Activated T-cell treated with anti-CD3 and anti-CD28 coated beads, Interleukin-2, amount 50 U/mL, for 24 hours (primary cell): ENCODE data around the gene TMBIM6.
A peak's percentile ranks its signal among the peaks of the same experiment; 100 is the strongest.
"Not testable (repeated sequence)": the region's sequence is repeated elsewhere in the genome, so short reads cannot be mapped to it uniquely, and the experiment has no call there.

Experiments
- DNase-seq: peaks from one replicate; pipeline ENCODE4 v3.0.0-alpha.2; 2020
- H3K27ac Mint-ChIP-seq: 2 replicates; pipeline ENCODE4 v1.8.0; 2020; ENCODE audit warnings: mild to moderate bottlenecking, mixed read lengths
- H3K27me3 Mint-ChIP-seq: 2 replicates; pipeline ENCODE4 v1.8.0; 2020; ENCODE audit warnings: mixed read lengths
- H3K36me3 Mint-ChIP-seq: 2 replicates; pipeline ENCODE4 v1.8.0; 2020; ENCODE audit warnings: low read depth, mixed read lengths
- H3K4me1 Mint-ChIP-seq: 2 replicates; pipeline ENCODE4 v1.8.0; 2020; ENCODE audit warnings: low read depth, mixed read lengths
- H3K4me3 Mint-ChIP-seq: 2 replicates; pipeline ENCODE4 v1.8.0; 2020; ENCODE audit warnings: mild to moderate bottlenecking, moderate library complexity, mixed read lengths
- H3K9me3 Mint-ChIP-seq: 2 replicates; pipeline ENCODE4 v1.8.0; 2020; ENCODE audit warnings: mixed read lengths

TMBIM6 gene

GRCh38 chr12:49707812-49708147, 33.6 kb upstream of the TMBIM6 start:
- Mint-ChIP-seq H3K4me3 (peak overlapping the region; percentile 60), H3K27me3 (peaks cover 3% of the 10 kb centered on the region), H3K4me1 (peaks cover 39% of the 10 kb centered on the region), H3K27ac (peak overlapping the region; percentile 87), H3K9me3 (no peaks in the 10 kb centered on the region), H3K36me3 (peaks cover 6% of the 10 kb centered on the region)
- no peak for DNase-seq

DNA sequence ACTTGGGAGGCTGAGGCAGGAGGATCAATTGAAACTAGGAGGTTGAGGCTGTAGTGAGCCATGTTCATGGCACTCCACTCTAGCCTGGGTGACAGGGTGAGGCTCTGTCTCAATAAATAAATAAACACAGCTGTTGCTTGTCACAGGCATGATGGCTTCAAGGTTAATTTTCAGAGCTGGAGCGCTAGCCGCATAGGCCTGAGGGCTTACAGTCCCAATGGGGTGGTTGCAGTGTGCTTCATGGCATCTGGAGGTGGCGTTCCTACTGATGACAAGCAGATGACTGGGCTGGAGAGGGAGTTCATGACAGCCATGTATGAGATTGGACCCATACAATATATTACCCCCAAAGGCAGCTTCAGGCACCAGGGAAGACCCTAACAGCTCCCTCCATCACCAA, 32.5 kb upstream of the TMBIM6 start:
- Mint-ChIP-seq H3K27me3 (peaks cover 3% of the 10 kb centered on the region), H3K9me3 (no peaks in the 10 kb centered on the region), H3K27ac (no peak overlapping the region), H3K4me3 (no peak overlapping the region), H3K4me1 (peaks cover 29% of the 10 kb centered on the region), H3K36me3 (peaks cover 6% of the 10 kb centered on the region)
- DNase-seq = no peak

DNA sequence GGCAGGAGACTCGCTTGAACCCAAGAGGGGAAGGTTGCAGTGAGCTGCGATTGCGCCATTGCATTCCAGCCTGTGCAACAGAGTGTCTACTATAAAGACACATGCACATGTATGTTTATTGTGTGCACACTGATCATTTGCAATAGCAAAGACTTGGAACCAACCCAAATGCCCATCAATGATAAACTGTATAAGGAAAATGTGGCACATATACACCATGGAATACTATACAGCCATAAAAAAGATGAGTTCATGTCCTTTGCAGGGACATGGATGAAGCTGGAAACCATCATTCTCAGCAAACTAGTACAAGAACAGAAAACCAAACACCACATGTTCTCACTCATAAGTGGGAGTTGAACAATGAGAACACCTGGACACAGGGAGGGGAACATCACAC, 27.4 kb upstream of the TMBIM6 start:
- not testable (repeated sequence) for H3K4me3 Mint-ChIP-seq, DNase-seq, H3K4me1 Mint-ChIP-seq, H3K27ac Mint-ChIP-seq, H3K36me3 Mint-ChIP-seq, H3K9me3 Mint-ChIP-seq
- peaks cover 11% of the 10 kb centered on the region for H3K27me3 Mint-ChIP-seq

DNA sequence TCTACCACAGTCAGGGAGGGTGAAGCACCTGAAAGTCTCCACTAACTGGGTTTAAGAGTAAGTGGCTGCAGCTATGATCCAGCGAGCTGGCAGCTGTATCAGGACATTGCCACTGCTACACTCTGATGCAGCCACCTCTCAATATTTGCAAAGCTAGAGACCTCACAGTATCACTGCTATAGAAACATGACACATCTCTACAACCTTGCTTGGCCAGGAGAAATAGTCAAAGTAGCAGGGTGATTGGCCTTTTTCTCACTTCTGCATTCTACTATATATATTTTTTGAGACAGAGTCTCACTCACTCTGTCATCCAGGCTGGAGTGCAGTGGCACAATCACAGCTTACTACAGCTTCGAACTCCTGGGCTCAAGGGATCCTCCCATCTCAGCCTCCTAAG, 24.8 kb upstream of the TMBIM6 start:
- no peak for DNase-seq
- no peaks in the 10 kb centered on the region for H3K36me3 Mint-ChIP-seq
- no peak overlapping the region for H3K27ac Mint-ChIP-seq
- peaks cover 11% of the 10 kb centered on the region for H3K27me3 Mint-ChIP-seq
- H3K4me1 Mint-ChIP-seq = no peaks in the 10 kb centered on the region
- no peaks in the 10 kb centered on the region for H3K9me3 Mint-ChIP-seq
- no peak overlapping the region for H3K4me3 Mint-ChIP-seq

- not testable (repeated sequence) for H3K4me1 Mint-ChIP-seq, H3K4me3 Mint-ChIP-seq, H3K36me3 Mint-ChIP-seq, DNase-seq, H3K27ac Mint-ChIP-seq, H3K27me3 Mint-ChIP-seq, H3K9me3 Mint-ChIP-seq
Observed at GRCh38 chr12:49717800-49718199, 23.6 kb upstream of the TMBIM6 start.

GRCh38 chr12:49720214-49720613, 21.1 kb upstream of the TMBIM6 start:
- Mint-ChIP-seq H3K27me3 (peaks cover 11% of the 10 kb centered on the region), H3K27ac (no peak overlapping the region), H3K36me3 (no peaks in the 10 kb centered on the region), H3K9me3 (no peaks in the 10 kb centered on the region), H3K4me1 (no peaks in the 10 kb centered on the region), H3K4me3 (no peak overlapping the region)
- no peak for DNase-seq

DNA sequence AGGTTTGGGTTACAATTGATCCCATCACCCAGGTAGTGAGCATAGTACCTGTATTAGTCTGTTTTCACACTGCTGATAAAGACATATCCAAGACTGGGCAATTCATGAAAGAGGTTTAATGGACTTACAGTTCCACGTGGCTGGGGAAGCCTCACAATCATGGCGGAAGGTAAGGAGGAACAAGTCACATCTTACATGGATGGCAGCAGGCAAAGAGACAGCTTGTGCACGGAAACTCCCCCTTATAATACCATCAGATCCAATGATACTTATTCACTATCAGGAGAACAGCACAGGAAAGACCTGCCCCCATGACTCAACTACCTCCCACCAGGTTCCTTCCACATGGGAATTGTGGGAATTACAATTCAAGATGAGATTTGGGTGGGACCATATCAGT, 20.0 kb upstream of the TMBIM6 start:
- not testable (repeated sequence) for H3K9me3 Mint-ChIP-seq
- peaks cover 12% of the 10 kb centered on the region for H3K27me3 Mint-ChIP-seq

DNA sequence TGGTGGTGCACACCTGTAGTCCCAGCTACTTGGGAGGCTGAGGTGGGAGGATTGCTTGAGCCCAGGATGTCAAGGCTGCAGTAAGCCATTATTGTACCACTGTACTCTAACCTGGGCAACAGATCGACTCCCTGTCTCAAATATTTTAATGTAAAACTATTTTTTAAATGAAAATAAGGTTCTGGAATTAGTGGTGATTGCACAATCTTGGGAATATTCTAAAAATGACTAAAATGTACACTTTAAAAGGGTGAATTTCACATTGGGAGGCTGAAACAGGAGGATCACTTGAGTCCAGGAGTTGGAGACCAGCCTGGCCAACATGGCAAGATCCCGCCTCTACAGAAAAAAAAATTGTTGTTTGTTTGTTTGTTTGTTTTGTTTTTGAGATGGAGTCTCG, 12.9 kb upstream of the TMBIM6 start:
- Mint-ChIP-seq H3K27ac (no peak overlapping the region), H3K27me3 (peaks cover 12% of the 10 kb centered on the region), H3K9me3 (no peaks in the 10 kb centered on the region), H3K4me1 (no peaks in the 10 kb centered on the region), H3K4me3 (no peak overlapping the region), H3K36me3 (no peaks in the 10 kb centered on the region)
- no peak for DNase-seq

More for the DNA sequence above, 20.0 kb upstream of the TMBIM6 start:
- not testable (repeated sequence) for H3K27ac Mint-ChIP-seq, DNase-seq, H3K36me3 Mint-ChIP-seq, H3K4me1 Mint-ChIP-seq, H3K4me3 Mint-ChIP-seq

DNA sequence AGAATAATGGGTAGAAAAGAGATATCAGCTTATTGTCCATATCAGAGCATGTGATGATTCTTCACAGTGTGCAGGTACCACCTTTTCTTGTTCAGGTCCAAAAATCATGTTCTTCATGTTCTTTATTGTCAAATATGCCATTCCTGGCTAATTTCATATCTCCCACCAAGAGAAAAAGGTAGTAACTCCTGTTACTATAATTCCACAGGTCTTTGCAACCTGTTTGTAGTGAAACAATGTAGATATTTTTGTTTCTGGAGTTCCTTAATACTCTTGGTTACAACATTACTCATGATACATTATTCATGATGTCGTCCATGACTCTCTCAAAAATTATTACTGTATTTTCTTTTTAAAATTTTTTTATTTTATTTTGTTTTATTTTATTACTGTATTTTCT, 11.3 kb upstream of the TMBIM6 start:
- H3K9me3 Mint-ChIP-seq = no peaks in the 10 kb centered on the region
- DNase-seq = no peak
- no peak overlapping the region for H3K4me3 Mint-ChIP-seq
- H3K4me1 Mint-ChIP-seq = peaks cover 1% of the 10 kb centered on the region
- peaks cover 4% of the 10 kb centered on the region for H3K27me3 Mint-ChIP-seq
- H3K27ac Mint-ChIP-seq = no peak overlapping the region
- H3K36me3 Mint-ChIP-seq = no peaks in the 10 kb centered on the region

DNA sequence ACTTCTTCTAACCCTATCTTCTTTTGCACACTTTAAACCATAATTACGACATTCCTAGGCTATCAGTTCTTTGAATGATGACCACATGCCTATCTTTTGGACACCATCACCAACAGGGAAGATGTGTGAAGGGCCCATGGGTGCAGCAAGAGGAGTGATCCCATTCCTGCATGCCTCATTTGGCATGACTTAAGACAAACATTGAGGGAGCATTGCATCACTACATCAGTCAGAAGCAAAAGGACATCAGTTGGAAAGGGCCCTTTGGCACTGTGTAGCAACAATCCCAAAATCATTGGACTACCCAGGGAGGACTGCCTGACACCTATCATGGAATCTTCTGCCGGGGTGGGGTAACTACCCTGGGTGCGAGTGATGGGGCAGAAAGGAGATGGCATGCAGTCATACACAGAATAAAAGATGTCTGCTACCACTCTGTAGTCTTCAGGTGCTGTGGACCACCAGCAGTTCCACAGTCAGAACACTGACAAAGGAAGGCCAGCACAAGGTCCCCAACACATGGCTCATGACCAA, 10.7 kb upstream of the TMBIM6 start:
- DNase-seq = no peak
- no peaks in the 10 kb centered on the region for H3K9me3 Mint-ChIP-seq
- no peak overlapping the region for H3K4me3 Mint-ChIP-seq
- H3K27me3 Mint-ChIP-seq = peaks cover under 1% of the 10 kb centered on the region
- no peaks in the 10 kb centered on the region for H3K36me3 Mint-ChIP-seq
- H3K4me1 Mint-ChIP-seq = peaks cover 1% of the 10 kb centered on the region
- no peak overlapping the region for H3K27ac Mint-ChIP-seq

DNA sequence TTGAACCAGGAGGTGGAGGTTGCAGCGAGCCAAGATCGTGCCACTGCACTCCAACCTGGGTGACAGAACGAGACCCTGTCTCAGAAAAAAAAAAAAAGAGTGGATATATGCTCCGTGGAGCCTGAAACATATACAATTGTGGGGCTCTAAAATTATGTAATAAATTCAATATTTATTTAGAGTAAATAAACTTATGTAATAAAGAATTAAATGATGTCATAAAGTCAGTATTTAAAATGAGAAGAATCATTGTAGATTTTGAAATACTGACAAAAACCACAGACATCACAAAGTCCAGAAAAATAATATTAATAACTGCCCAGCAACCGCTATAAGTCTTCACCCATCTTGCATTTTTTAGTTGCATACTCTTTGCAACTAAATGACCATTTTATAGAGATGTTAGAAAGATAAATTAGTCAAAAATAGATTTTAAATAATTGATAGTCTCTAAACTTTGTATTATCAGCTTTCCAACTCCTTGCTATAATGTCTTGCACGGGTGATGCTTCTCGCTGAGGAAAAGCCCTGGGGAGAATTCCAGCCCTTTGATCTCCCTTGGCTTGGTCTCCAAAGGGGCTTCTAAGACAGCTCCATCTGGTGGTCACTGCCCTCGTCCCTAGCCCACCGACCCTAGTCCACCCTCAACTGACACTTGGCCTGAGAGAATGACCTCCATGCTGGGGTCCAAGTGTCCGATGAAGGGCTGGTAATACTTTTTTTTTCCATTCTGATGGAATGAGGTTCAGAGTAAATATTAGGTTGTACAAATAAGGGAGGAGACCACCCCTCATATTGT, 7.9 kb upstream of the TMBIM6 start:
- H3K4me1 Mint-ChIP-seq = peaks cover 1% of the 10 kb centered on the region
- H3K36me3 Mint-ChIP-seq = no peaks in the 10 kb centered on the region
- no peak overlapping the region for H3K27ac Mint-ChIP-seq
- no peak overlapping the region for H3K4me3 Mint-ChIP-seq
- no peaks in the 10 kb centered on the region for H3K27me3 Mint-ChIP-seq
- no peak for DNase-seq
- H3K9me3 Mint-ChIP-seq = no peaks in the 10 kb centered on the region

DNA sequence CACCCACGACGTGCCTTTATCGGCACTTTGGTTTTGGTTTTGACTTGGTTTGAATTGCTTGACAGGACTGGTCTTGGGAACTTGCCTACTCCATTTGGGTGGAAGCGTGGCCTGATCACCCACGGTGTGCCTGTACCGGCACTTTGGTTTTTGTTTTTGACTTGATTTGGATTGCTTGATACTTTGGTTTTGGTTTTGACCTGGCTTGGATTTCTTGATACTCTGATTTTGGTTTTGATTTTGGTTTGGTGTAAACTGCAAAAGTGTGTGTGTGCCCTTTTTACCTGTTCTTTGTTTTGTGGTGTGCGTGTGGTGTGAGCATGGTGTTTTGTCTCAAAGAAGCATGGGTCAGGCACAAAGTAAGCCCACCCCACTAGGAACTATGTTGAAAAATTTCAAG, 6.5 kb upstream of the TMBIM6 start:
- H3K36me3 Mint-ChIP-seq, H3K4me1 Mint-ChIP-seq, H3K27ac Mint-ChIP-seq, H3K9me3 Mint-ChIP-seq, DNase-seq, H3K4me3 Mint-ChIP-seq, H3K27me3 Mint-ChIP-seq: not testable (repeated sequence)

- H3K4me1 Mint-ChIP-seq = peaks cover 19% of the 10 kb centered on the region
- H3K36me3 Mint-ChIP-seq = peaks cover 23% of the 10 kb centered on the region
- not testable (repeated sequence) for H3K9me3 Mint-ChIP-seq, H3K27ac Mint-ChIP-seq, H3K4me3 Mint-ChIP-seq, H3K27me3 Mint-ChIP-seq, DNase-seq
Observed at GRCh38 chr12:49738721-49739120, 2.6 kb upstream of the TMBIM6 start.

DNA sequence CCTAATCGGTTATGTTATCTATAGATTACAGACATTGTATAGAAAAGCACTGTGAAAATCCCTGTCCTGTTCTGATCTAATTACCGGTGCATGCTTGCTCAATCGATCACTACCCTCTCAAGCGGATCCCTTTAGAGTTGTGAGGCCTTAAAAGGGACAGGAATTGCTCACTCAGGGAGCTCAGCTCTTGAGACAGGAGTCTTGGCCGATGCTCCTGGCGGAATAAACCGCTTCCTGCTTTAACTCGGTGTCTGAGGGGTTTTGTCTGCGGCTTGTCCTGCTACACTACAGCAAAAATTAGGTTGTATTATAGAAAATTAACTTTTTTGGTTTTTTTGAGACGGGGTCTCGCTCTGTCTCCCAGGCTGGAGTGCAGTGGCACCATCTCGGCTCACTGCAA, 1.1 kb upstream of the TMBIM6 start:
- not testable (repeated sequence) for H3K27ac Mint-ChIP-seq, H3K4me3 Mint-ChIP-seq, DNase-seq, H3K27me3 Mint-ChIP-seq, H3K9me3 Mint-ChIP-seq
- H3K36me3 Mint-ChIP-seq = peaks cover 38% of the 10 kb centered on the region
- peaks cover 32% of the 10 kb centered on the region for H3K4me1 Mint-ChIP-seq

GRCh38 chr12:49741882-49742620, 694 bp downstream of the TMBIM6 start:
- peak; percentile 87 for DNase-seq
- no peaks in the 10 kb centered on the region for H3K9me3 Mint-ChIP-seq
- H3K4me1 Mint-ChIP-seq = peaks cover 47% of the 10 kb centered on the region
- H3K36me3 Mint-ChIP-seq = peaks cover 51% of the 10 kb centered on the region
- H3K4me3 Mint-ChIP-seq = peak overlapping the region; percentile 99
- H3K27ac Mint-ChIP-seq = peak overlapping the region; percentile 100
- H3K27me3 Mint-ChIP-seq = no peaks in the 10 kb centered on the region
